ENCODE data around the gene GRK5.
A peak's percentile ranks its signal among the peaks of the same experiment; 100 is the strongest.

GRK5 gene

GRCh38 chr10:119298810-119299209, 91.4 kb downstream of the GRK5 start:
- peaks cover 7% of the 10 kb centered on the region for H3K4me1 ChIP-seq (ENCODE audit: control insufficient read depth, insufficient read depth, low read length, poor library complexity, severe bottlenecking)
- 75 to 81% methylated on average over 3 to 4 of the region's 4 CpGs for WGBS, 2 experiments (ENCODE audit: insufficient coverage in 2 of 2)
- H3K27ac ChIP-seq (ENCODE audit: low read depth, low read length, severe bottlenecking), result no peak overlapping the region
- H3K36me3 ChIP-seq (ENCODE audit: control insufficient read depth, insufficient read depth, low read length), result peaks cover 4% of the 10 kb centered on the region
- no peak overlapping the region for H3K4me3 ChIP-seq (ENCODE audit: extremely low read depth, insufficient read depth, low read length, poor library complexity, severe bottlenecking)
- peaks cover 4% of the 10 kb centered on the region for H3K9me3 ChIP-seq (ENCODE audit: control insufficient read depth, low read length)

GRCh38 chr10:119299531-119299930, 92.2 kb downstream of the GRK5 start:
- Histone ChIP-seq H3K9me3 (ENCODE audit: control insufficient read depth, low read length) (peaks cover 4% of the 10 kb centered on the region), H3K27ac (ENCODE audit: low read depth, low read length, severe bottlenecking) (no peak overlapping the region), H3K4me3 (ENCODE audit: extremely low read depth, insufficient read depth, low read length, poor library complexity, severe bottlenecking) (no peak overlapping the region), H3K36me3 (ENCODE audit: control insufficient read depth, insufficient read depth, low read length) (peaks cover 4% of the 10 kb centered on the region), H3K4me1 (ENCODE audit: control insufficient read depth, insufficient read depth, low read length, poor library complexity, severe bottlenecking) (peaks cover 7% of the 10 kb centered on the region)
- WGBS, 2 experiments (ENCODE audit: insufficient coverage in 2 of 2), result 86 to 89% methylated on average over 1 of the region's 3 CpGs

GRCh38 chr10:119301397-119301796, 94.0 kb downstream of the GRK5 start:
- Histone ChIP-seq H3K27ac (ENCODE audit: low read depth, low read length, severe bottlenecking) (no peak overlapping the region), H3K4me1 (ENCODE audit: control insufficient read depth, insufficient read depth, low read length, poor library complexity, severe bottlenecking) (peaks cover 12% of the 10 kb centered on the region), H3K9me3 (ENCODE audit: control insufficient read depth, low read length) (no peaks in the 10 kb centered on the region), H3K36me3 (ENCODE audit: control insufficient read depth, insufficient read depth, low read length) (peaks cover 4% of the 10 kb centered on the region), H3K4me3 (ENCODE audit: extremely low read depth, insufficient read depth, low read length, poor library complexity, severe bottlenecking) (no peak overlapping the region)
- 82 to 85% methylated on average over 7 to 8 of the region's 8 CpGs for WGBS, 2 experiments (ENCODE audit: insufficient coverage in 2 of 2)

- H3K4me1 ChIP-seq (ENCODE audit: control insufficient read depth, insufficient read depth, low read length, poor library complexity, severe bottlenecking), result peaks cover 17% of the 10 kb centered on the region
- no peaks in the 10 kb centered on the region for H3K36me3 ChIP-seq (ENCODE audit: control insufficient read depth, insufficient read depth, low read length)
- no peaks in the 10 kb centered on the region for H3K9me3 ChIP-seq (ENCODE audit: control insufficient read depth, low read length)
- H3K4me3 ChIP-seq (ENCODE audit: extremely low read depth, insufficient read depth, low read length, poor library complexity, severe bottlenecking), result no peak overlapping the region
- WGBS, 2 experiments (ENCODE audit: insufficient coverage in 2 of 2), result 100% methylated on average over 1 of the region's 3 CpGs
- no peak overlapping the region for H3K27ac ChIP-seq (ENCODE audit: low read depth, low read length, severe bottlenecking)
Measured at GRCh38 chr10:119302172-119302571, 94.8 kb downstream of the GRK5 start.

GRCh38 chr10:119302591-119303253, 95.4 kb downstream of the GRK5 start:
- Histone ChIP-seq H3K9me3 (ENCODE audit: control insufficient read depth, low read length) (no peaks in the 10 kb centered on the region), H3K27ac (ENCODE audit: low read depth, low read length, severe bottlenecking) (no peak overlapping the region), H3K36me3 (ENCODE audit: control insufficient read depth, insufficient read depth, low read length) (no peaks in the 10 kb centered on the region), H3K4me1 (ENCODE audit: control insufficient read depth, insufficient read depth, low read length, poor library complexity, severe bottlenecking) (peaks cover 17% of the 10 kb centered on the region), H3K4me3 (ENCODE audit: extremely low read depth, insufficient read depth, low read length, poor library complexity, severe bottlenecking) (no peak overlapping the region)
- WGBS, 2 experiments (ENCODE audit: insufficient coverage in 2 of 2), result 90 to 91% methylated on average over 10 of the region's 12 CpGs

GRCh38 chr10:119303886-119304285, 96.5 kb downstream of the GRK5 start:
- WGBS, 2 experiments (ENCODE audit: insufficient coverage in 2 of 2), result 89 to 100% methylated on average over 1 to 3 of the region's 3 CpGs
- H3K36me3 ChIP-seq (ENCODE audit: control insufficient read depth, insufficient read depth, low read length), result no peaks in the 10 kb centered on the region
- no peak overlapping the region for H3K4me3 ChIP-seq (ENCODE audit: extremely low read depth, insufficient read depth, low read length, poor library complexity, severe bottlenecking)
- no peak overlapping the region for H3K27ac ChIP-seq (ENCODE audit: low read depth, low read length, severe bottlenecking)
- H3K4me1 ChIP-seq (ENCODE audit: control insufficient read depth, insufficient read depth, low read length, poor library complexity, severe bottlenecking), result peaks cover 17% of the 10 kb centered on the region
- no peaks in the 10 kb centered on the region for H3K9me3 ChIP-seq (ENCODE audit: control insufficient read depth, low read length)

- Histone ChIP-seq H3K9me3 (ENCODE audit: control insufficient read depth, low read length) (no peaks in the 10 kb centered on the region), H3K36me3 (ENCODE audit: control insufficient read depth, insufficient read depth, low read length) (no peaks in the 10 kb centered on the region), H3K27ac (ENCODE audit: low read depth, low read length, severe bottlenecking) (no peak overlapping the region), H3K4me3 (ENCODE audit: extremely low read depth, insufficient read depth, low read length, poor library complexity, severe bottlenecking) (no peak overlapping the region), H3K4me1 (ENCODE audit: control insufficient read depth, insufficient read depth, low read length, poor library complexity, severe bottlenecking) (peaks cover 17% of the 10 kb centered on the region)
- WGBS, 2 experiments (ENCODE audit: insufficient coverage in 2 of 2), result 90 to 95% methylated on average over 8 of the region's 8 CpGs
Measured at GRCh38 chr10:119304541-119304940, 97.2 kb downstream of the GRK5 start.

- peak overlapping the region; percentile 74 for H3K27ac ChIP-seq (ENCODE audit: low read depth, low read length, severe bottlenecking)
Measured at GRCh38 chr10:119305860-119306513, 98.6 kb downstream of the GRK5 start.

GRCh38 chr10:119306514-119306951, 99.2 kb downstream of the GRK5 start:
- Histone ChIP-seq H3K9me3 (ENCODE audit: control insufficient read depth, low read length) (no peaks in the 10 kb centered on the region), H3K4me1 (ENCODE audit: control insufficient read depth, insufficient read depth, low read length, poor library complexity, severe bottlenecking) (peaks cover 15% of the 10 kb centered on the region), H3K4me3 (ENCODE audit: extremely low read depth, insufficient read depth, low read length, poor library complexity, severe bottlenecking) (no peak overlapping the region), H3K36me3 (ENCODE audit: control insufficient read depth, insufficient read depth, low read length) (no peaks in the 10 kb centered on the region), H3K27ac (ENCODE audit: low read depth, low read length, severe bottlenecking) (peak overlapping the region; percentile 74)
- WGBS, 2 experiments (ENCODE audit: insufficient coverage in 2 of 2), result 95 to 96% methylated on average over 6 to 7 of the region's 9 CpGs

More at GRCh38 chr10:119305860-119306513, 98.6 kb downstream of the GRK5 start:
- H3K36me3 ChIP-seq (ENCODE audit: control insufficient read depth, insufficient read depth, low read length), result no peaks in the 10 kb centered on the region
- no peak overlapping the region for H3K4me3 ChIP-seq (ENCODE audit: extremely low read depth, insufficient read depth, low read length, poor library complexity, severe bottlenecking)
- no peaks in the 10 kb centered on the region for H3K9me3 ChIP-seq (ENCODE audit: control insufficient read depth, low read length)
- peaks cover 17% of the 10 kb centered on the region for H3K4me1 ChIP-seq (ENCODE audit: control insufficient read depth, insufficient read depth, low read length, poor library complexity, severe bottlenecking)
- 80 to 84% methylated on average over 9 to 10 of the region's 11 CpGs for whole genome bisulfite sequencing, 2 experiments (ENCODE audit: insufficient coverage in 2 of 2)

- H3K36me3 ChIP-seq (ENCODE audit: control insufficient read depth, insufficient read depth, low read length), result no peaks in the 10 kb centered on the region
- no peaks in the 10 kb centered on the region for H3K9me3 ChIP-seq (ENCODE audit: control insufficient read depth, low read length)
- H3K4me1 ChIP-seq (ENCODE audit: control insufficient read depth, insufficient read depth, low read length, poor library complexity, severe bottlenecking), result peaks cover 10% of the 10 kb centered on the region
- WGBS, 2 experiments (ENCODE audit: insufficient coverage in 2 of 2), result 85 to 100% methylated on average over 2 to 4 of the region's 4 CpGs
- no peak overlapping the region for H3K27ac ChIP-seq (ENCODE audit: low read depth, low read length, severe bottlenecking)
- H3K4me3 ChIP-seq (ENCODE audit: extremely low read depth, insufficient read depth, low read length, poor library complexity, severe bottlenecking), result no peak overlapping the region
Measured at GRCh38 chr10:119306986-119307392, 99.6 kb downstream of the GRK5 start.

GRCh38 chr10:119308089-119308488, 100.7 kb downstream of the GRK5 start:
- 94 to 96% methylated on average over 12 of the region's 12 CpGs for WGBS, 2 experiments (ENCODE audit: insufficient coverage in 2 of 2)
- Histone ChIP-seq H3K4me3 (ENCODE audit: extremely low read depth, insufficient read depth, low read length, poor library complexity, severe bottlenecking) (no peak overlapping the region), H3K9me3 (ENCODE audit: control insufficient read depth, low read length) (no peaks in the 10 kb centered on the region), H3K27ac (ENCODE audit: low read depth, low read length, severe bottlenecking) (no peak overlapping the region), H3K36me3 (ENCODE audit: control insufficient read depth, insufficient read depth, low read length) (no peaks in the 10 kb centered on the region), H3K4me1 (ENCODE audit: control insufficient read depth, insufficient read depth, low read length, poor library complexity, severe bottlenecking) (peaks cover 10% of the 10 kb centered on the region)

Data from mesodermal cell (in vitro differentiated cells).